Epidermal melanocyte (primary cell): ENCODE measurements around the gene KCNJ10.

ENCODE experiments used
- DNase-seq: peaks from one replicate; pipeline ENCODE4 v3.0.0; 2011; ENCODE audit warnings: low spot score; ENCODE audit not compliant: insufficient read length

KCNJ10 gene

DNA sequence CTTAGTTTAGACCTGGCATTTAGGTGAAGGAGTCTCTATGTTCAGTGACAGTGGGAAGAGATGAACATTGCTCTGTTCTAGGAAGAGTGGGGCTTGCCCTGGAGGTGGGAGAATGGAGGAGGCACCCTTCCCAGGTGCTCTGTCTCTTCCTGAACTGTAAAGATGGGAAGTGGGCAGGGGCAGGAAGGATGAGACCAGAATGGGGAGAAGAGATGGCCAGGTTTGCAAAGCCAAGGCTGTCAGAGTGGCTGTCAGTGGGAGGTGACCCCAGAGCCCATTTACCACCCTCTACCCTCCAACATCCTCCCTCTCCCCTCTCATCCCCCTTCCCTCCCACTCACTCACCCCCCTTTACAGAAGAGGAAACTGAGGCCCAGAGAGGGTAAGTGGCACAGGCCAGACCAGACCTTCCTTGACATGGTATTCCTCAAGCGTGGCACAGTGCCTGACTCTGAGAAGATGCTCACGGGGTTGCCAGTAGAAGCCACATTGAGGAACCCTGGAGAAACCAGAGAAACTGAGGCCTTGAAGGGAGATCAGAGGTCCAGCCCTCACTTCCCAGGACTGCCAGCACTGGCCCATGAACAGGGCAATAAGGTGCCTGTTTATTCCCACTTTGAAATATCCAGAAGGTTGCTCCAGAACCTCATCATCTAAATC is 29.9 kb upstream of the KCNJ10 start:
- DNase-seq = no peak

DNA sequence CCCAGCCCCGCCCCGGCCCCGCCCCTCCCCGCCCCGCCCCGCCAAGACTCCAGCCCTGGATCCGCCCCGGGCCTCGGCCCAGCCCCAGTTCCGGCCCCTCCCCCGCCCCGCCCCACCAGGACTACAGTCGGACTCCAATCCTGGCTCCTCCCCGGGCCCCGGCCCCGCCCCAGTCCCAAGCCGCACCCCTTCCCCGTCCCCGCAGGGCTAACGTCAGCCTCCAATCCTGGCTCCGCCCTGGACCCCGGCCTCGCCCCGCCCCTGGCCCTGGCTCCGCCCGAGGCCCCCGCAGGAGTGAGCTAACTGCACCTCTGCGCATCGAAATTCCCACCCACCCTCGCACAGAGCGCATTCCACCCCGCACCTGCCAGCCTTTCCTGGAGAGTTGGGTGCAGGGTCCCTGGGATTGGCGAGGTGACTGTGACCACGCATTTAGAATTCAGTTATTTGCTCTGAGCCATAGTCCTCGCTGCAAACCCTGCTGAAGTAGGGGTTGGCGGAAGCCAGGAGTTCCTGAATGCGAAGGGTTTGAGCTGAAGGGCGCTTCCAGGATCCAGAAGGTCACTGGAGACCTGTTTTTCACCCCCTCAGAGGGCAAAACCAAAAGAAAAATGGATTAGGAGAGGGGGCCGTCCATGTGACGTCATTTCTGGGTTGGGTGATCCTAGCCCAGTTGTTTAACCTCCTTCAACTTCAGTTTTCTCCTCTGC is 29.0 kb upstream of the KCNJ10 start:
- DNase-seq = peak; percentile 92

DNA sequence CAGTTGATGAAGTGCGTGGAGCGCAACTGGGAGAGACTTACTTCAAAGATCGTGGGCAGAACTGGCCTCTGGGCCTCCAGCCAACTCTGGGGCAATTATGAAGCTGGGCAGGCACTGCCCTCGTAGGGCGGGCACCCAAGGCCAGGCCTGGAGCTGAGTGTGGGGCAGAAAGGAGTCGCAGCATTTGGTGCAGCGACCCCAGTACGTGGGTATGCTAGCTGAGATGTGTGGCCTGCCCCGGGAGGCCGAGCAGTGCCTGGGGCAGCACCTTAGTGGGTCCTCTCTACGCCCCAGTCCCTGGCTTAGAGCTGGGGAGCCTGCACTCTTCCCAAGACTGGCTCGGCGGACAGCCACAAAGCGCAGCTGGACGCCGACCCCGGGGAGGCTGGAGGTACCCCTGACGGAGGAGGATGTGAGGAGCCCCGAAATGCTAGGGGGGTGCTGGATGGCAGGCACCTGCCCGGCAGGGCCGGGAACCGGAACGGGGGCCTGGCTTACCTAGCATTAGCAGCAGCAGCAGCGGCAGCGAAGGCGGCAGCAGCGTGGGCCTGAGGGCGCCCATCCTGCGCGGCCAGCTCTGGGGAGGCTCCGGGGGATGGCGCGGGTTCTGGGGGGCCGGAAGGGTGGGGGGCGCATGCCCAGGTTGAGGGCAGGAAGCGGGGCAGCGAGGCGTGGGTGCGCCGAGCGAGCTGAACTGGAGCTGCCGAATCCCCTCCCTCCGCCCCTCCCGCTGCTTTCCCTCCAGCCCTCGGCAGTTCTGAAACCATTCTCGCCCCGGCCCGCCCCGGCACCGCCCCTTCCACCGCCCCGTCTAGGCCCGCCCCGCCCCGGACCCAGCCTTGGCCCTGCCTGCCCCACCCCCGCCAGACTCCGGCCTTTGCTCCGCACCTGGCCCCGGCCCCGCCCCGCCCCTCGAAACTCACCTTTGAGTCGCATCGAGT is 28.2 kb upstream of the KCNJ10 start, which contains the start of gene IGSF8:
Gene IGSF8 (minus strand): TSS at position 709 of the 941 bp plus-strand sequence. CDS start 147 bp downstream, at position 562.
- DNase-seq = peak; percentile 82

DNA sequence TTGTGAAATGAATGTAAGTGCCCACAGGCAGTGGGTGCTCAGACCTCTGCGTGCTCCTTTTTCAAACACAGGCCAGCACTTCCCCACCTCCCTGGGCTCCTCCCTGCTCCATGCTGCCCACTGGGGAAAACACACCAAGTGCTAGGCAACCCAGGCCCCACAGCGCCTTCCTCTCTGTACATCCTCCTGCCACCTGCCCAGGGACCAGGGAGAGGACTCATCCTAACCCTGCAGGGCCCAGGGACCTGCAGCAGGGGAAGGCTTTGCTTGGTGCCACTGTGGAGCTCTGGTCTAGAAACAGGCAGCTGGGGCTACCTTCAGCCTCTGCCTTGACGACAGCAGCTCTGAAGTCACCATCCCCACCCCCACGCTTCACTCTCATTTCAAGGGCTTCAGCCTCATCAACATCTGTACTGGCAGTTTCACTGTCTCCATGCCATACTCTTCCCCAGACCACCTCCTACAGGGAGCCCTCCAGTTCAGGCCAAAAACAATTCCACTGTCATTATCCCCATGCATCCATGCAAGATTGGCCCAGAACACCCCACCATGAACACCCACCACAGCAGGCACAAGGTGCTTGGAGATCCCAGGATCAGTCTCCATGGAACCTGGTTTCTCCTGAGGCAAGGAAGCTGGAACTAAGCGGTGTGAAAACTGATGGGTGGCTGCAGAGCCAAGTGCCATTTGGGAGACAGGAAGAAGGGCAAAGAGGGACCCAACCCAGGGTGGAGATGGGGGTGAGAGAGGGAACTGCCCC is 27.4 kb upstream of the KCNJ10 start:
- DNase-seq = no peak

GRCh38 chr1:160096274-160097116 is 26.5 kb upstream of the KCNJ10 start:
- DNase-seq = no peak

DNA sequence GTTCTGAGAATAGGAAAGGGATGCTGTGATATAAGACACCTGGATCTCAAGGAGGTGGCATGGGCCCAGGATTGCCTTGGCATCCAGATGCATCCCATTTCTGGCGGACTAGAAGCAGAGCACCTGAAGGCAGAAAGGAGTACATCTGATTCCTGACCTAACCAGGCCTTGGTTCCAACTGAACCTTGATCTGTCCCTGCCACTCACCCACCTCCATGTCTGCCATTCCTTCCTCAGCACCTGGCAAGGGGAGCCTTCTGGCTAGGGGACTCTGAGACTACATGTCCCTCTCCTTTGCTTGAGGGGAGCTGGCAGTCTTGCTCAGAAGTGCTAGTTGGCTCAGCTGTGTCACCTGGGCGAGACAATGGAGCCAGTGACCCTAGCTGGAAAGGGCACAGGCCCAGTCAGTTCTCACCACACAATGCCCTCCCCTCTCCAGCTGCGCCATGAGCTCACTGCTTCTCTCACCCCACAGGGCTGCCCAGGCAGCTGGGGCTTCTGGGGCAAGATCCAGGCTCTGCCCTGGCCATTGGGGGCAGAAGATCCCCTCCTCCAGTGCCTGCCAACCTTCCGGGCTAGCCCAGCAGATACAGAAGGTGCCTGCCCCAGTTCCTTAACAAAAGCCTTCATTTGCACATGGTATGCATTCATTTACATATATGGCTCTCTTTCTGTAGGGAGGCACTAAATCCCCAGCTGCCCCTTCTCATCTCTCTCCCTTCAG is 25.6 kb upstream of the KCNJ10 start:
- DNase-seq = no peak

DNA sequence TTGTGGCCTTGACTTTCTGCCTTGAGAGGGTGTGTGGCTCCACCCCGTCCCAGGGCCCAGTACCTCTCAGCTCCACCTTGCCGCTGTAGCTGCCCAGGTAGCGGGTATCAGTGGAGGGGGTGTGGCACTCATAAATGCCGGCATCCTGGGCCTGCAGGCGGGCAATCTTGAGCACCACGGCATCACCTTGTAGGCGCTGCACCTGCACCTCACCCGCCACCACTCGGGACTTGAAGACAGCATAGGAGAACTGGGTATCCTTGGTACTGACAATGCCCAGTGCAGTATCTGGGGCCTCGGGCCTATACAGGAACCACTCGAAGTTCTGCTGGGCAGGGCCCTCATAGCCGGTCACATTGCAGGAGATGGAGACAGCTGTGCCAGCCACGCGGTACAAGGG is 24.8 kb upstream of the KCNJ10 start:
- DNase-seq = no peak

GRCh38 chr1:160094291-160094625 is 24.3 kb upstream of the KCNJ10 start:
- DNase-seq = no peak

GRCh38 chr1:160093624-160094290 is 23.8 kb upstream of the KCNJ10 start:
- DNase-seq = no peak

GRCh38 chr1:160093069-160093395 is 23.1 kb upstream of the KCNJ10 start:
- no peak for DNase-seq

DNA sequence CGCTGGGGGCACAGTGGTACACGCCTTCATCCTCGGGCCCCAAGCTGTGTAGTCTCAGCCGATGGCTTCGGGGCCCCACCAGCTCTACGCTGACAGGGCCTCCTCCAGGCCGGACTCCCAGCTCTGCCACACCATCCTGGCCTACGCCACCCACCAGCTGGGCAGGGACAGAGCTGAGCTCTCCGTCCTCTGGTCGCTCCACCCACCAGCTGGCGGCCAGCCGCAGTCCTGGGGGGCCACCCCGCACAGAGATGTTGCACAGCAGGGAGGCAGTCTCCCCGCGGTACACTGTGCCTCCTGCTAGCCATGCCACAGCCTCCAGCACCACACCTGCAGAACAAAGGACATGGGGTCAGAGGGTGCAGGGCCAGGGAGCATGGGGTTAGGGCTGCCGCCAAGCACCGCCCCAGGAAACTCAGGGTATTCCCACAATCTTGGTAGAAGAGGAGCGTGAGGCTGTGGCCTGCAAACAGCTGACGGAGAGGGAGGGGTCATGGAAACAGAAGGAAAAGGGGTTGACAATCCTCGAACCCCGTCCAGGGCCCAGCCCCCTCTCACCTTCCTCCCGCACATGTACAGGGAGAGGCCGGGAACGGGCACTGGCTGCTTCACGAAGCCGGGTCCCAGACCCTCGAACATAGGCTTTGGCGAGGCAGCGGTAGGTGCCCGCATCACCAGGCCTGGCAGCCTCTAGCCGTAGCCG is 22.6 kb upstream of the KCNJ10 start:
- no peak for DNase-seq

GRCh38 chr1:160091666-160092223 is 21.8 kb upstream of the KCNJ10 start:
- no peak for DNase-seq

- DNase-seq = peak; percentile 82
Observed at GRCh38 chr1:160090760-160091159, 20.8 kb upstream of the KCNJ10 start.

- no peak for DNase-seq
Observed at GRCh38 chr1:160089883-160090282, 19.9 kb upstream of the KCNJ10 start.

DNA sequence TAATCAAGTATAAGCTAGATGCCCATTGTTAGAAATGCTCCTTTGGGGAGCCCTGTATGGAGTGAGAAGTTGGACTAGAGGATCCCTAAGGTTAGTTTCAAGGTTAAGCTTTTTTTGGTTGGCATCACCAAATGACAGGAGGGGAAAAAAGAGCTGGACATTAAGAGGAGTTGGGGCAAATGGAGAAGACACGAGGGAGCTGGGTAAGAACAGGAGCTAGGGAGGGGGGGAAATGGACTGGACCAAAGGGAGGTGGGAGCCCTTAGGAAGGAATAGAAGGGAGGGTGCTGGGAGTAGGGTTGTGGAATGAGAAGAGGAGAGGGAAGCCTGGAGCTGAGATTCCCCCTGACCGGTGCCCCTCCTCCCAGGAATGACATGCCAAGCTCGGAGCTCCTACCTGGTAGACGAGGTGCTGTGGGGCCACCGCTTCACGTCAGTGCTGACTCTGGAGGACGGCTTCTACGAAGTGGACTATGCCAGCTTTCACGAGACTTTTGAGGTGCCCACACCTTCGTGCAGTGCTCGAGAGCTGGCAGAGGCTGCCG is 17.2 kb upstream of the KCNJ10 start:
- no peak for DNase-seq

- DNase-seq = no peak
Observed at GRCh38 chr1:160086456-160086892, 16.5 kb upstream of the KCNJ10 start.

- DNase-seq = peak; percentile 97
Observed at GRCh38 chr1:160085686-160086455, 15.9 kb upstream of the KCNJ10 start.
